Stimulated activated naive CD8-positive, alpha-beta T cell treated with anti-CD3 and anti-CD28 coated beads, Interleukin-15, Interleukin-2, amounts not matched to agents 100 U/mL and 50 U/mL, for 24 hours (primary cell): Measurements from ENCODE around the gene CNTN6.
"Not testable (repeated sequence)": the region's sequence is repeated elsewhere in the genome, so short reads cannot be mapped to it uniquely, and the experiment has no call there.

Source experiments
- ATAC-seq: fragments of 150-1000 bp; cut with Tn5 transposase; one replicate; pipeline ENCODE4 v1.10.0; 2021
- DNase-seq: peaks from one replicate; pipeline ENCODE4 v3.0.0; 2021

CNTN6 gene

DNA sequence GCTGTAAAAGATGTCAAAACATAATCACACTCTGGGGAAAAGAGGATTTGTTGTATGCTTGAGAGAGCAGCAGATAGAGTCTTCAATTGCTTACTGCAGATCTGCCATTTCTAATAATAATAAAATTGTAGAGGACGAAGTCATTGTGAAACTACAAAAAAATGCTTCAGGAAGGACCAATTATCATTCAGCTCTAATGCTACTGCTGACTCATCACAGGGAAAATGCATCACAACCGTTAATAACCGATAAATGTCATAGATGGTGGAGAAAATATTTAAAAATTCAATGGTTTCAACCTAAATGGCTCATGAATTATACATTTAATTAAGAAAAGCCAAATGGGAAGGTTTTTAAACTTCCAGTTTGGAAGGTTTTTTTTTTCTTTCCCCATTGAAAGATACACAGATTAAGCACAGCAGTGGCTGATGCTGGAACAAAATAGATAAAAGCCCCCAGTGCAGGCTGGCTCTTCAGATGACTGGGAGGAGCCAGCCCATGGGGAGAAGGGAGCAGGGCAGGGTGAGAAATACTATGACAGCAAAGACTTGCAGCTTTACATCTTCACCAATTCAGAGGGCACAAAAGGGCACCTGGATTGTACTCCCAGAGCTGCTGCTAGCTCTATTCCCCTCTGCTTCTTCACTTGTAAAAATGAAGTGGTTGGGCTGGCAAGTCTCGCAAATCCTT lies 196.1 kb downstream of the CNTN6 start:
- DNase-seq (no peak), ATAC-seq (no peak)

DNA sequence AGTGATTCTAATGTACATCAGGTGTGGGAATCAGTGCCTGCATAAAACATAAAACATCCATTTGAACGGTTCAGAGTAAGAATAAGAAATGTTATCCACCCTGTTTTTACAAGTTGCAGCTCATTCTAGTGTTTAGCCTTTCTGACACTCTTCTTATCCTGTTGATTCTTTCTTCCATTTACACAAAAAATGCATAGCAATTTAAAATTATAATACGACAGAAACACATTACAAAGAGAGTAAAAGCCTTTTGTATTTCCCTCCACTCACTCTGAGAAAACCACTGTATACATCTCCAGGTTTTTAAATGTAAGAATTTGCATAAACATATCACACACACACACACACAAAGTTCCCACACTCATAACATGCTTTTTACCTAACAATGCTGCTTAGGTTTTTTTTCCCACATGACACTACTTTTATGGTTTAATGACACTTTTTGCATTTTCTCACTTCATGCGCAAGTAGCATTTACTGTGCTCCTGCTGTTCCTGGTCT lies 199.8 kb downstream of the CNTN6 start:
- ATAC-seq = no peak

DNA sequence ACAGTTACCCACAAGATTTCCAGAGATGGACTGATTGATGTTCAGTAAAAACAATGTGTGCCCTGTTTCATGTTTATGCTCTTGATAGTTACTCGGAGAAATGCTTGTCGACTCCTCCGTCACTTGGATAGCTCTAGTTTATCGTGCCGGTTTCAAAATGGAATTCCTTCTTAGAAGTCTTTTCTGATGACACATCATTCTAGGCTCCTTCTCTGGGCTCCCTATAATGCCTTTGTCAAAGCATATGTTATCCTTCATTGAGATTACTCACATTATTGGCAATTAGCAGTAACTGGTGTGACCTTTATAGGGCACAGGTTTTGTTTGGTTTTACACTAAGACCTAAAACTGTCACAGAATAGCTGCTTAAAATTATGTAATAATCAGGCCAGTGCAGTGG lies 201.8 kb downstream of the CNTN6 start:
- DNase-seq (no peak), ATAC-seq (no peak)

More for the DNA sequence above, 199.8 kb downstream of the CNTN6 start:
- no peak for DNase-seq

GRCh38 chr3:1318296-1319005 lies 225.6 kb downstream of the CNTN6 start:
- ATAC-seq (no peak), DNase-seq (no peak)

DNA sequence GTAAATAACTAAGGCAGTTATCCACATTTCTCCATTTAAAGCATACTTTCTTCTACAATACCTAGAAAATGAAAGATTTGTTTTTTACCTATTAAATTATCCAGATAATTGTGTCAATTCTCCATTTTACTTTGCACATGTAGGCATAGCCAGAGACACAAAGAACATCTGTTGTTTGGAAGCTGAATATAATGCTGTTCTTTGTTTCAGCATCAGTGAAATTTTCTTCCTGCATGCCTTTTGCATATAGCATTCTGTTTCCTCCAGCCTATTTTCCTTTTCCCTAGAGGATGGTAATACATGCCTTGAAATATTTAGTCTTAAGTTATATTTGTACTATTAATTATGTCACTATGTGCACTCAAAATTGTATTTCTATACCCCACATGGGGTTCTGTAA lies 233.7 kb downstream of the CNTN6 start:
- DNase-seq (no peak), ATAC-seq (no peak)

- ATAC-seq (no peak), DNase-seq (no peak)
Observed at GRCh38 chr3:1330107-1330506, 237.3 kb downstream of the CNTN6 start.

DNA sequence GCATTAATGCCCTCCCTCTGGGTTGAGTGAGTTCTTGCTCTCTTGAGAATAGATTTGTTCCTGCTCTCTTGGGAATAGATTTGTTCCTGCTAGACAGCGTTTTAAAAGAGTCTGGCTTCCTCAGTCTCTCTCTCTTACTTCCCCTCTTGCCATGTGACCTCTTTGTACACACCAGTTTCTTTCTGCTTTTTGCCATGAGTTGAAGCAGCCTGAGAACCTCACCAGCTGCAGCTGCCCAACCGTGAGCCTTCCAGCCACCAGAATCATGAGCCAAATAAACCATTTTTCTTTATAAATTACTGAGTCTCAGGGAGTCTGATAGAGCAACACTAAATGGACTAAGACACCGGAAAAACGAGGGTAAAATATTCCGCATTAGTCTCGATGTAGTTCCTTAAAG lies 253.6 kb downstream of the CNTN6 start:
- no peak for ATAC-seq

GRCh38 chr3:1348547-1348946 lies 255.7 kb downstream of the CNTN6 start:
- ATAC-seq (no peak), DNase-seq (no peak)

More for the DNA sequence above, 253.6 kb downstream of the CNTN6 start:
- no peak for DNase-seq

DNA sequence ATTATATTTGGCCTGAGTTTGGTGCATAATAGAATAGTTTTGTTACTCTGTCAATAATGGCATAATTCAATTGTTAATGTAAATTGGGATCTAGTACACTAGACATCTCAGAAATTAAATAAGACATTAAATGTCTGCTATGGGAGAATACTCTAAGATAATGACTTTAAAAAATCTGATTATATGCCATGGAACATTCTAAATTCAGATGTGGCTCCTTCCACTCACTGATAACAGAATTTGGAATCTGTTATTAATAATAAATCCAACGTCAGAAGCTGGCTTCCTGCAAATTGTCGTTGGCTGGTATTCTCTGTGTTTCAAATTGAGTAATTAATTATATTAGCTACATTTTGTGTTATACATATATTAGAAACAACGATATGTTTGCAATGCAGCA lies 258.1 kb downstream of the CNTN6 start:
- ATAC-seq (no peak), DNase-seq (no peak)

GRCh38 chr3:1355691-1356090 lies 262.9 kb downstream of the CNTN6 start:
- ATAC-seq (no peak), DNase-seq (no peak)

- ATAC-seq (no peak), DNase-seq (no peak)
Observed at GRCh38 chr3:1356101-1356500, 263.3 kb downstream of the CNTN6 start.

DNA sequence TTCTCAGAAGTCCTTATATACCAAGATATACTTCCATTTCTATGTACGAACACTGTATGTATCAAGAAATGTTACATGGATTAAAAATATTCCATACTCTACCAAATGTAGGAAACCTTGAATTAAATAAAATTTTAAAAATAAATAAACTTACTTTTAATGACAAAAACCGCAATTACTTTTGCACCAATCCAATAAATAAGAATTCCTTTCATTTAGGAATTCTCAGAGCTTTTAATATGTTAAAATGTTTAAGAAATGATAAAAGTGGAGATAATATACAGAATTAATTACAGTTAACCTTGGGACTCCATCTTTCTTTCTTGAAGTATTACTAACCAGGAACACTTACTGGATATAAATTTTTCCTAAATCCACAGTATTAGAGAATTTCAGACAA lies 272.7 kb downstream of the CNTN6 start:
- DNase-seq (no peak), ATAC-seq (no peak)

DNA sequence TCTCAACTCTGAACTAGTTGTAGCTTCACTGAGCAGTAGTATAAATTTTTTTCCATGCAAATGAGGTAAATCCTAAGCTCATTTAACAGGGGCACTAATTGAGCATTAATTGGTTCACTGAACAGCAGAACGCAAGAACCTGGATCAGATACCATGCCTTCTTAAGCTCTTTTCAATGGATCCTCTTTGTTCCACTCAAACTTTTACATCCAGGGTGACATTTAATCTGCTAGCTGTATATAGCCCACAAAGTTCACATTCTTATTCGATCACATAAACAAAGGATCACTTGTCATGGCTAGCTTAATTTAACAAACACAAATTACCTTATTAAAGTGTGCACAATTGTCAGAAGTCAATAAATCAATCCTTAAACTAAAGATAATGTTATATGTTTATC lies 281.6 kb downstream of the CNTN6 start:
- DNase-seq (no peak), ATAC-seq (no peak)

- DNase-seq (no peak), ATAC-seq (no peak)
Observed at GRCh38 chr3:1375145-1375544, 282.3 kb downstream of the CNTN6 start.

DNA sequence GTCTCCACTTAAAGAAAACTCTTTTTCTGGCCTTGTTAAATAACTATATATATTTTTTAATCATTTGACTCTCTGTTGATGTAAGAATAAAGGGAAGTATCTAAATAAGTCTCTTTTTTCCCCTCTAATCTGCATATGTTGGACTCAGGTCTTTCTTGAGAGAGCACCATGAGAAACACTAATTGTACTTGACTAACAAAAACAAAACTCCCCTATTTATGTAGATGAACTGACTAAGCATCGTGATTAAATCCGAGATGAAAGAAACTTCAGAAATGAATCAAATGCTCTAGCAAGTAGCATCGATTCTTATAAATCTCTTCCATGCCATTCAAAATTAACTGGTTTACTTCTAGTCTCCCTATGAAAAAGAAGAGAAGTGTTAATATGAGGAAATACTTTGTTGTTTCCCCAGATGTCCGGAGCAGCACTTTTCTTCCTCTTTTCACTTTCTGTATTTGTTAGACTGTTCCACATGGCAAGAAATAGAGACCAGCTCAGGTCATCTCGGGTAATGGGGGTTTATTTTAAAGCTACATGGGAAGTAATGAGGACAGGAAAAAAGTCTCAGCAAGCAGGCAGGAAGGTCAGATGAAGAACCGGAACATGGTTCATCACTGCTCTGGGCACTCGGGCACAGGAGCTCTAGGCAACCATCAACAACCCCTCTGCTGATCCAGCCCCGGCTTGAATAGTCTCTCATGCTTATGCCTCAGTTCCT lies 288.3 kb downstream of the CNTN6 start:
- DNase-seq (no peak), ATAC-seq (no peak)

- DNase-seq (no peak), ATAC-seq (no peak)
Observed at GRCh38 chr3:1381647-1382036, 288.8 kb downstream of the CNTN6 start.

- DNase-seq = not testable (repeated sequence)
Observed at GRCh38 chr3:1387396-1387905, 294.6 kb downstream of the CNTN6 start.

GRCh38 chr3:1394188-1394587 lies 301.4 kb downstream of the CNTN6 start:
- ATAC-seq (no peak), DNase-seq (no peak)

More at GRCh38 chr3:1387396-1387905, 294.6 kb downstream of the CNTN6 start:
- not testable (repeated sequence) for ATAC-seq

DNA sequence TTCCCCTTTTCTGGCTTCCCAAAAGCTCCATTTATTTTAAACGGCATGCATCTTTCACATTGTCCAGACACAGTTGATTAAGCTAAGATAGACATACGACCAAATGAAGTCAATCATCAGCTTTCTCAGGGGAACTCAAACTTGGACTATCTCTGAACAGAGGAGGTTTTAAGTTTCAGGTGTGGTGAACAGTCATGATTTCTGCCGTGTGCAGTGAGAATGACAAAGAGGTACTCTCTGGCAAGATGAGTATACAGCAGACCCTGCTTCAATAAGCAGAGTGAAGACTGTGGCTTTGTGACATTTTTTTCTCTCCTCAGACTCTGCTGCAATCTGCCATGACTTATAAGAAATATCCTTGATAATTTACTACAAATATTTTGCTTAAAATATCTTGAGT lies 307.7 kb downstream of the CNTN6 start:
- ATAC-seq (no peak), DNase-seq (no peak)

GRCh38 chr3:1404270-1404962 lies 311.6 kb downstream of the CNTN6 start:
- DNase-seq (no peak), ATAC-seq (no peak)

DNA sequence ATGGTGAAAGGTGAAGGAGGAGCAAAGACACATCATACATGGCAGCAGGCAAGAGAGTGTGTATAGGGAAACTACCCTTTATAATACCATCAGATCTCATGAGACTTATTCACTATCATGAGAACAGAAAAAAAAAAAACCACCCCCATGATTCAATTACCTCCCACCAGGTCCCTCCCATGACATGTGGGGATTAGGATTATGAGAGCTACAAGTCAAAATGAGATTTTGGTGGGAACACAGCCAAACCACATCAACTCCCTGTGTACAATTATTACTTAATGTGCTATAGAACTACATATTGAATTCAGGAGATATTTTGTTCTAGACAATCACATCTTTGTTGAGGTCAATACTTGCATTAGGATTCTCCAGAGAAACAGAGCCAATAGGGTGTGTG lies 313.4 kb downstream of the CNTN6 start:
- DNase-seq = no peak
- ATAC-seq = no peak

DNA sequence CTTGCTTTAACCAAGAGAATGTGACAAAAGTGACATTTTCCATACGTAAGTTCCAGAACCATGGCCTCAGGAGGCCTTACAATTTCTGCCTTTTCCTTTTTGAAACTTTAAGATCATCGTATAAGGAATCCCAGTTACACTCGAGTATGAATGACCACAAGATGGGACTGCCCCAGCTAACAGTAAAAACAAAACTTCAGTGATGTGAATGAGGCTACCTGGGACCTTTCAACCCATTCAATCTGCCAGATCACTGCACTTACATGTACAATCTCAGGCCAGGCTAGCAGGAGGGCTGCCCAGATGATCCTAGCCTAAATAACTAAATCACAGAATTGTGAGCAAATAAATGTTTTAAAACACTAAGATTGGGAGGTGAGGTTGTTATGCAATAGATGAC lies 328.8 kb downstream of the CNTN6 start:
- ATAC-seq (no peak), DNase-seq (no peak)
